Measurements from ENCODE around the gene CYSTM1.

CYSTM1 gene

GRCh38 chr5:140251527-140251973, 76.6 kb downstream of the CYSTM1 start:
- DNase-seq (ENCODE audit: insufficient read length, low spot score) = peak; percentile 20
- peak; percentile 82 for FAIRE-seq

- FAIRE-seq = no peak
- no peak for DNase-seq (ENCODE audit: insufficient read length, low spot score)
Measured at GRCh38 chr5:140252470-140253126, 77.6 kb downstream of the CYSTM1 start.

GRCh38 chr5:140253985-140254384, 79.0 kb downstream of the CYSTM1 start:
- DNase-seq (ENCODE audit: insufficient read length, low spot score) = no peak
- no peak for FAIRE-seq

- no peak for FAIRE-seq
- DNase-seq (ENCODE audit: insufficient read length, low spot score) = no peak
Measured at GRCh38 chr5:140255460-140256157, 80.6 kb downstream of the CYSTM1 start.

- no peak for FAIRE-seq
- no peak for DNase-seq (ENCODE audit: insufficient read length, low spot score)
Measured at GRCh38 chr5:140256726-140257125, 81.7 kb downstream of the CYSTM1 start.

- FAIRE-seq = no peak
- DNase-seq (ENCODE audit: insufficient read length, low spot score) = no peak
Measured at GRCh38 chr5:140258016-140258415, 83.0 kb downstream of the CYSTM1 start.

GRCh38 chr5:140258873-140259272, 83.9 kb downstream of the CYSTM1 start:
- DNase-seq (ENCODE audit: insufficient read length, low spot score) = no peak
- FAIRE-seq = no peak

GRCh38 chr5:140259500-140259899, 84.5 kb downstream of the CYSTM1 start:
- no peak for FAIRE-seq
- DNase-seq (ENCODE audit: insufficient read length, low spot score) = no peak

GRCh38 chr5:140260089-140260656, 85.2 kb downstream of the CYSTM1 start:
- FAIRE-seq (no peak), DNase-seq (ENCODE audit: insufficient read length, low spot score) (no peak)

- no peak for DNase-seq (ENCODE audit: insufficient read length, low spot score)
- FAIRE-seq = no peak
Measured at GRCh38 chr5:140261403-140262171, 86.6 kb downstream of the CYSTM1 start.

GRCh38 chr5:140262221-140262620, 87.2 kb downstream of the CYSTM1 start:
- no peak for FAIRE-seq
- DNase-seq (ENCODE audit: insufficient read length, low spot score) = no peak

- DNase-seq (ENCODE audit: insufficient read length, low spot score) (no peak), FAIRE-seq (no peak)
Measured at GRCh38 chr5:140262839-140263238, 87.9 kb downstream of the CYSTM1 start.

- no peak for DNase-seq (ENCODE audit: insufficient read length, low spot score)
- FAIRE-seq = no peak
Measured at GRCh38 chr5:140265845-140266244, 90.9 kb downstream of the CYSTM1 start.

GRCh38 chr5:140266471-140267200, 91.6 kb downstream of the CYSTM1 start:
- DNase-seq (ENCODE audit: insufficient read length, low spot score) (no peak), FAIRE-seq (no peak)

GRCh38 chr5:140267201-140267540, 92.2 kb downstream of the CYSTM1 start:
- no peak for FAIRE-seq
- no peak for DNase-seq (ENCODE audit: insufficient read length, low spot score)

- FAIRE-seq = no peak
Measured at GRCh38 chr5:140267559-140268018, 92.6 kb downstream of the CYSTM1 start.

GRCh38 chr5:140270008-140270407, 95.0 kb downstream of the CYSTM1 start:
- FAIRE-seq = no peak

More at GRCh38 chr5:140267559-140268018, 92.6 kb downstream of the CYSTM1 start:
- DNase-seq (ENCODE audit: insufficient read length, low spot score) = no peak

GRCh38 chr5:140273401-140273877, 98.5 kb downstream of the CYSTM1 start:
- no peak for FAIRE-seq
- no peak for DNase-seq (ENCODE audit: insufficient read length, low spot score)

More at GRCh38 chr5:140270008-140270407, 95.0 kb downstream of the CYSTM1 start:
- DNase-seq (ENCODE audit: insufficient read length, low spot score) = no peak

GRCh38 chr5:140275837-140276236, 100.8 kb downstream of the CYSTM1 start:
- DNase-seq (ENCODE audit: insufficient read length, low spot score) (no peak), FAIRE-seq (no peak)

- no peak for FAIRE-seq
- no peak for DNase-seq (ENCODE audit: insufficient read length, low spot score)
Measured at GRCh38 chr5:140282266-140282665, 107.3 kb downstream of the CYSTM1 start.
